IMR-90 (cell line): ENCODE measurements around the gene PLXNC1. TPM values are rescaled to one million over a fixed set of nuclear protein-coding genes. Genes with fewer than 3 reads are reported as not detected.

Experiments
- ATAC-seq: fragments of 200-7000 bp; cut with Tn5 transposase; 2 replicates; pipeline ENCODE4 v1.9.1; 2020; ENCODE audit warnings: low read depth, mild to moderate bottlenecking, moderate library complexity
- BruUV-seq: library from RNA; stranded (reverse); fragments of 400-500 nt; replicated peaks from 2 replicates; lab custom pipeline; 2021; lab: Mats Ljungman, UMichigan
- CTCF ChIA-PET: fragments of 300-600 bp; formaldehyde crosslinking; extraction: SDS; loops from one replicate; lab custom pipeline; 2021; ENCODE audit warnings: antibody characterized with exemption; lab: Yijun Ruan, JAX
- POLR2A ChIA-PET: fragments of 300-600 bp; sonication (Branson Sonifier 250); formaldehyde crosslinking; loops from one replicate; lab custom pipeline; 2022; ENCODE audit warnings: antibody characterized with exemption; ENCODE audit not compliant: unreplicated experiment; lab: Charles Lee
- DNase-seq: peaks from one replicate; pipeline ENCODE4 v3.0.0; 2013
- H2AFZ ChIP-seq: replicated peaks from 2 replicates; pipeline ENCODE3; 2013; ENCODE audit warnings: low read length, mild to moderate bottlenecking; ENCODE audit not compliant: poor library complexity
- H2AK5ac ChIP-seq: 2 replicates; pipeline ENCODE4 v1.6.1; 2013; ENCODE audit warnings: low read depth, low read length, inconsistent platforms
- H2AK9ac ChIP-seq: replicated peaks from 2 replicates; pipeline ENCODE3; 2013; ENCODE audit warnings: mild to moderate bottlenecking, low read depth, low read length, moderate library complexity; ENCODE audit not compliant: poor library complexity
- H2BK120ac ChIP-seq: 2 replicates; pipeline ENCODE4 v1.6.1; 2013; ENCODE audit warnings: low read depth, low read length, inconsistent platforms
- H2BK15ac ChIP-seq: 3 replicates; pipeline ENCODE4 v1.6.1; 2013; ENCODE audit warnings: low read depth, low read length, inconsistent platforms
- H2BK20ac ChIP-seq: 2 replicates; pipeline ENCODE4 v1.6.1; 2013; ENCODE audit warnings: low read depth, mild to moderate bottlenecking, inconsistent platforms, low read length, moderate library complexity
- H2BK5ac ChIP-seq: 2 replicates; pipeline ENCODE4 v1.6.1; 2013; ENCODE audit warnings: mild to moderate bottlenecking, low read depth, low read length, inconsistent platforms; ENCODE audit not compliant: poor library complexity, severe bottlenecking
- H3K14ac ChIP-seq: replicated peaks from 2 replicates; pipeline ENCODE4 v1.6.1; 2013; ENCODE audit warnings: low read depth, low read length, inconsistent platforms
- H3K18ac ChIP-seq: 2 replicates; pipeline ENCODE4 v1.6.1; 2013; ENCODE audit warnings: low read depth, low read length, control low read depth
- H3K23ac ChIP-seq: 2 replicates; pipeline ENCODE4 v1.6.1; 2013; ENCODE audit warnings: low read depth, low read length, inconsistent platforms
- H3K27ac ChIP-seq: 2 replicates; pipeline ENCODE4 v1.5.1; 2013; ENCODE audit warnings: mild to moderate bottlenecking, control low read depth, low read length; ENCODE audit not compliant: insufficient read depth
- H3K27me3 ChIP-seq: 2 replicates; pipeline ENCODE4 v1.6.1; 2013; ENCODE audit warnings: low read length; ENCODE audit not compliant: control insufficient read depth, insufficient read depth
- H3K36me3 ChIP-seq: 2 replicates; pipeline ENCODE4 v1.6.1; 2013; ENCODE audit warnings: low read length, mixed read lengths; ENCODE audit not compliant: control insufficient read depth, insufficient read depth
- H3K4ac ChIP-seq: 2 replicates; pipeline ENCODE4 v1.6.1; 2013; ENCODE audit warnings: low read depth, low read length, inconsistent platforms
- H3K4me1 ChIP-seq: 2 replicates; pipeline ENCODE4 v1.6.1; 2013; ENCODE audit warnings: low read length, mixed read lengths; ENCODE audit not compliant: control insufficient read depth, insufficient read depth
- H3K4me2 ChIP-seq: 2 replicates; pipeline ENCODE4 v1.6.1; 2013; ENCODE audit warnings: low read depth, mild to moderate bottlenecking, control low read depth, low read length, moderate library complexity
- H3K4me3 ChIP-seq: 2 replicates; pipeline ENCODE4 v1.5.1; 2013; ENCODE audit warnings: low read depth, mild to moderate bottlenecking, control low read depth, low read length, moderate library complexity; ENCODE audit not compliant: insufficient read depth
- H3K56ac ChIP-seq: 2 replicates; pipeline ENCODE4 v1.6.1; 2013; ENCODE audit warnings: low read length, inconsistent platforms; ENCODE audit not compliant: insufficient read depth; ENCODE audit errors: extremely low read depth
- H3K79me1 ChIP-seq, 2 experiments: 2 replicates each; pipeline ENCODE4 v1.6.1; 2013; ENCODE audit warnings: low read length in 2 of 2, inconsistent platforms in 1 of 2, low read depth in 1 of 2
- H3K9ac ChIP-seq: 2 replicates; pipeline ENCODE4 v1.6.1; 2013; ENCODE audit warnings: low read depth, low read length, control low read depth
- H3K9me1 ChIP-seq: 2 replicates; pipeline ENCODE4 v1.6.1; 2013; ENCODE audit warnings: low read length, inconsistent platforms; ENCODE audit not compliant: insufficient read depth
- H3K9me3 ChIP-seq: 2 replicates; pipeline ENCODE4 v1.6.1; 2013; ENCODE audit warnings: low read length; ENCODE audit not compliant: control insufficient read depth, insufficient read depth
- H4K20me1 ChIP-seq: 2 replicates; pipeline ENCODE4 v1.6.1; 2013; ENCODE audit warnings: low read length, inconsistent platforms; ENCODE audit not compliant: insufficient read depth
- H4K5ac ChIP-seq: 2 replicates; pipeline ENCODE4 v1.6.1; 2013; ENCODE audit warnings: mild to moderate bottlenecking, low read depth, low read length, control low read depth
- H4K8ac ChIP-seq, 2 experiments: 2 replicates each; pipeline ENCODE4 v1.6.1; 2013; ENCODE audit warnings: low read depth in 2 of 2, low read length in 2 of 2, control low read depth in 1 of 2, inconsistent platforms in 1 of 2
- H4K91ac ChIP-seq: 2 replicates; pipeline ENCODE4 v1.6.1; 2013; ENCODE audit warnings: low read depth, low read length, inconsistent platforms; ENCODE audit not compliant: insufficient read depth
- BHLHE40 ChIP-seq: fragments of 150-350 bp; IDR thresholded peaks from 2 replicates; pipeline ENCODE4 v1.6.1; 2016; ENCODE audit warnings: mild to moderate bottlenecking, low read depth, low read length
- CEBPB ChIP-seq: IDR thresholded peaks from 2 replicates; pipeline ENCODE4 v1.6.1; 2012; ENCODE audit warnings: low read depth, low read length, improper control_type of control experiment
- CHD1 ChIP-seq: IDR thresholded peaks from 2 replicates; pipeline ENCODE4 v1.6.1; 2012; ENCODE audit warnings: low read depth, low read length, improper control_type of control experiment
- CTCF ChIP-seq: conservative IDR thresholded peaks from 2 replicates; pipeline ENCODE4 v1.5.1; 2012; ENCODE audit warnings: mild to moderate bottlenecking, low read depth, low read length, improper control_type of control experiment
- ELK1 ChIP-seq: fragments of 150-350 bp; IDR thresholded peaks from 2 replicates; pipeline ENCODE4 v1.6.1; 2016; ENCODE audit warnings: low read depth, mild to moderate bottlenecking, low read length, moderate library complexity, borderline replicate concordance
- FOS ChIP-seq: fragments of 150-350 bp; IDR thresholded peaks from 2 replicates; pipeline ENCODE4 v1.6.1; 2016; ENCODE audit warnings: low read depth, low read length
- MAFK ChIP-seq: IDR thresholded peaks from 2 replicates; pipeline ENCODE4 v1.6.1; 2012; ENCODE audit warnings: low read depth, low read length, improper control_type of control experiment
- MAZ ChIP-seq: IDR thresholded peaks from 2 replicates; pipeline ENCODE4 v1.6.1; 2012; ENCODE audit warnings: low read depth, mild to moderate bottlenecking, low read length, improper control_type of control experiment, moderate library complexity, borderline replicate concordance
- MXI1 ChIP-seq: IDR thresholded peaks from 2 replicates; pipeline ENCODE4 v1.6.1; 2012; ENCODE audit warnings: low read depth, mild to moderate bottlenecking, low read length, moderate library complexity, borderline replicate concordance
- NFE2L2 ChIP-seq: fragments of 150-350 bp; IDR thresholded peaks from 2 replicates; pipeline ENCODE4 v1.6.1; 2016; ENCODE audit warnings: low read depth, mild to moderate bottlenecking, low read length
- POLR2A ChIP-seq: IDR thresholded peaks from 2 replicates; pipeline ENCODE4 v1.6.1; 2012; ENCODE audit warnings: mild to moderate bottlenecking, low read depth, low read length
- RAD21 ChIP-seq: IDR thresholded peaks from 2 replicates; pipeline ENCODE4 v1.6.1; 2012; ENCODE audit warnings: low read length, improper control_type of control experiment
- RCOR1 ChIP-seq: IDR thresholded peaks from 2 replicates; pipeline ENCODE4 v1.6.1; 2012; ENCODE audit warnings: mild to moderate bottlenecking, low read length, improper control_type of control experiment; ENCODE audit not compliant: insufficient replicate concordance
- RFX5 ChIP-seq: IDR thresholded peaks from 2 replicates; pipeline ENCODE4 v1.8.0; 2012; ENCODE audit warnings: low read depth, mild to moderate bottlenecking, low read length, moderate library complexity
- SMC3 ChIP-seq: fragments of 150-350 bp; IDR thresholded peaks from 2 replicates; pipeline ENCODE4 v1.6.1; 2016; ENCODE audit warnings: low read depth, mild to moderate bottlenecking, antibody characterized with exemption, low read length, moderate library complexity
- USF2 ChIP-seq: fragments of 150-350 bp; IDR thresholded peaks from 2 replicates; pipeline ENCODE4 v1.6.1; 2017; ENCODE audit warnings: mild to moderate bottlenecking, antibody characterized with exemption, low read length, low read depth
- WGBS, 2 experiments: methylation state at CpG; one replicate each; pipeline versions ENCODE4 v1.1.5 to v1.1.7; 2013; ENCODE audit warnings: missing lambda C conversion rate in 2 of 2; ENCODE audit not compliant: insufficient read length in 1 of 2; ENCODE audit errors: extremely low coverage in 2 of 2; 5-methylcytosine and 5-hydroxymethylcytosine counted together
- dilution Hi-C: fragments of 300-500 bp; cut with HindIII; formaldehyde crosslinking; loops from one replicate; pipeline ENCODE4 v1.14.3; 2018; ENCODE audit warnings: low sequenced_read_pairs; ENCODE audit not compliant: unreplicated experiment
- in situ Hi-C: fragments of 300-500 bp; cut with MboI; formaldehyde crosslinking; loops from 3 replicates; pipeline ENCODE4 v1.14.3; 2019; ENCODE audit warnings: low sequenced_read_pairs, inconsistent platforms, mixed read lengths
- intact Hi-C: fragments of 100-400 bp; cut with micrococcal nuclease; formaldehyde crosslinking; loops from 2 replicates; pipeline ENCODE4 v1.10.0; 2022
- polyA plus RNA-seq, 3 experiments: library from polyadenylated mRNA; depleted of rRNA; stranded (reverse); fragments of >200 nt; gene quantifications; 2 replicates each; pipeline ENCODE4 v1.2.3, GENCODE V29; 2012; ENCODE audit warnings: low replicate concordance in 1 of 3
- total RNA-seq: library from RNA; depleted of rRNA; stranded (reverse); fragments of >200 nt; gene quantifications from 2 replicates; pipeline ENCODE4 v1.2.3, GENCODE V29; 2012

PLXNC1 gene
- total and polyA plus RNA-seq, 2 of the 4 experiments (the other 2 are of a cell fraction), result 1.0 to 1.6 TPM

- no peak overlapping the region for H4K5ac ChIP-seq
- H3K9me3 ChIP-seq, result no peaks in the 10 kb centered on the region
- H3K9ac ChIP-seq, result no peak overlapping the region
- no TSS peak for BruUV-seq
- no peak overlapping the region; the same call in 1 of the 2 replicates for H3K14ac ChIP-seq
- H3K36me3 ChIP-seq, result no peaks in the 10 kb centered on the region
- H2AFZ ChIP-seq, result no peak overlapping the region
- dilution Hi-C loops (loop anchor here (25.0 kb wide), 1 partner anchor 411 kb away; no protein-coding TSS in a partner anchor), in situ Hi-C loops (loop anchor here (25.0 kb wide), 2 partner anchors 636 to 1211 kb away; no protein-coding TSS in a partner anchor), intact Hi-C loops (no loop called here)
- H3K27me3 ChIP-seq, result peaks cover 46% of the 10 kb centered on the region
- H3K4ac ChIP-seq, result no peak overlapping the region
- H3K79me1 ChIP-seq, result no peaks in the 10 kb centered on the region
- H4K8ac ChIP-seq, result no peak overlapping the region
- H2AK5ac ChIP-seq, result no peak overlapping the region
- TF ChIP-seq BHLHE40 (no peak), FOS (no peak), MXI1 (no peak), CEBPB (no peak), POLR2A (no peak), NFE2L2 (no peak), RAD21 (no peak), SMC3 (no peak), MAZ (no peak), ELK1 (no peak), RFX5 (no peak), USF2 (no peak), RCOR1 (no peak), MAFK (no peak), CTCF (no peak), CHD1 (no peak)
- no peak overlapping the region for H3K56ac ChIP-seq
- no peak overlapping the region for H3K4me2 ChIP-seq
- no peak overlapping the region for H3K4me3 ChIP-seq
- H3K27ac ChIP-seq, result no peak overlapping the region
- no peak overlapping the region for H2AK9ac ChIP-seq
- no peak overlapping the region for H2BK120ac ChIP-seq
- ATAC-seq (no peak), DNase-seq (no peak)
- WGBS, 2 experiments, result no CpG with 5 or more reads among the region's 1 CpG
- no peak overlapping the region for H2BK15ac ChIP-seq
- H3K4me1 ChIP-seq, result no peaks in the 10 kb centered on the region
- H3K9me1 ChIP-seq, result no peaks in the 10 kb centered on the region
- H2BK5ac ChIP-seq, result no peak overlapping the region
- POLR2A ChIA-PET, result no interaction called here
- H3K18ac ChIP-seq, result no peak overlapping the region
- H4K20me1 ChIP-seq, result no peaks in the 10 kb centered on the region
- no peak overlapping the region for H2BK20ac ChIP-seq
- CTCF ChIA-PET, result no interaction called here
- H3K23ac ChIP-seq, result no peak overlapping the region
- no peak overlapping the region for H4K91ac ChIP-seq
These were observed 22.3 kb upstream of the PLXNC1 start for GRCh38 chr12:94126067-94126466.
